NCI-H146 treated with DMSO at 0.1 percent for 48 hours (cell line): Measurements from ENCODE around the gene LHB.

ENCODE experiments used
- DNase-seq: peaks from one replicate; lab custom pipeline; 2025; ENCODE audit not compliant: unreplicated experiment; lab: John Stamatoyannopoulos, UW

The LHB gene

GRCh38 chr19:49014123-49014869 lies 2.6 kb downstream of the LHB start:
- no peak for DNase-seq

DNA sequence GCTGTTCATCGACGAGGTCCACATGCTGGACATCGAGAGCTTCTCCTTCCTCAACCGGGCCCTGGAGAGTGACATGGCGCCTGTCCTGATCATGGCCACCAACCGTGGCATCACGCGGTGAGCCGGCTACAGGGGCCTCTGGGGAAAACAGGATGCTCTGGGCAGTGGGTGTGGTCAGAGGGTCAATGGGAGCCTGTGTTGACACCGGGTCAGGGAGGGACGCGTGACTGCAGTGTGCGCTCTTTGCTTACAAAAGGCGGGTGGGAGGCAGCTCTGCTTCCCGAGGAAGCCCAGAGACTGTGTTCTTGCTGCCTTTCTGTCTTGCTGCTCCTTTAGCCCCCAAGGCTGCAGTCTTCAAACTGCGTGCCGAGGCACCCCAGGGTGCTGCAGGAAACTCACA lies 5.7 kb downstream of the LHB start:
- DNase-seq, result no peak

- DNase-seq, result no peak
Observed at GRCh38 chr19:49010453-49010852, 6.4 kb downstream of the LHB start.

- DNase-seq, result no peak
Observed at GRCh38 chr19:49009828-49010227, 7.1 kb downstream of the LHB start.

GRCh38 chr19:49006905-49007304 lies 10.0 kb downstream of the LHB start:
- DNase-seq, result no peak

GRCh38 chr19:49004964-49005614 lies 11.8 kb downstream of the LHB start:
- DNase-seq, result no peak

GRCh38 chr19:49004133-49004532 lies 12.8 kb downstream of the LHB start:
- no peak for DNase-seq

- DNase-seq, result no peak
Observed at GRCh38 chr19:48999481-49000325, 17.2 kb downstream of the LHB start.

- DNase-seq, result no peak
Observed at GRCh38 chr19:48997972-48998371, 18.9 kb downstream of the LHB start.

GRCh38 chr19:48994035-48994386 lies 22.9 kb downstream of the LHB start:
- DNase-seq, result no peak

DNA sequence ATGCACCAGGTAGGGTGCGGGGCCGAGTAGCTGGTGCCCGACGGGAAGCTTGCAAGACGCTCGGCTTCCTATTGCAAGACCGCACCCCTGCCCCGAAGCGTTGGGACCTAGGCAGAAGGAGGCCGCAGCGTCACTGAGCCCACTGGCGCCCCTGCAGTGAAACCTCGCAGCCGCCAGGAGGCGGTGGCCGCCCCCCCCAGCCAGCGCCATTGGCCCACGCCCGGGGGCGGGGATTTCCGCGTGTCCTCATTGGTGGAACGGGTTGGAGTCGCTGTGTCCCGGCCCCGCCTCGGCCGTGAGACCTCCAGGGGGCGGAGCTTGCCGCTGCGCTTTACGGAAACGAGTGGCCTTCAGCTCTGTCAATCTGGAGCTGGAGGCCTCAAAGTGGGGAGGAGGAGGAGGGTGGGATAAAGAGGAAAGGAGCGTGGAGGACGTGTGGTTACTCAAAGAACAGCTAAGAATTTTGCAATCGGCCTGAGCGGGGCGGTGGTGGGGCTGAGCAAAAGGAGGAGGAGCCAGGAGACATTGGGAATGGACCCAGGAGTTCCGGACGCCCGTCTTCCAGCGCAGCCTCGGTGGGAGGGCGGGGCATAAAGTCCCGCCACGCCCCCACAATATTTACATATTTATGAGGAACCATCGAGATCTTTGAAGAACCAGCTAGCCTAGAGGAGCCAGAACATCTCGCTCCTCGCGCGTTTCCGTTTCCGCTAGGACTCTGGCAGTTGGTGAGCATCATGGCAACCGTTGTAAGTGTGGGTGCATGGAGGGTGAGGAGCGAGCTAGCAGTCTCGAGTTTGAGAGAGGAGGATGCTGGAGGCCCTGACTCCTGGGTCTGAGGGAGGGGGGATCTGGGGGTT lies 23.5 kb downstream of the LHB start, which contains the start of the genes GYS1 and RUVBL2:
GYS1 (minus strand) TSS at position 135 of the 860 bp plus-strand sequence. CDS start 197 bp downstream, outside the sequence.
RUVBL2 (plus strand) TSS at position 713 of the 860 bp plus-strand sequence; CDS start at position 738, 25 bp downstream.
- DNase-seq, result peak; percentile 99

DNA sequence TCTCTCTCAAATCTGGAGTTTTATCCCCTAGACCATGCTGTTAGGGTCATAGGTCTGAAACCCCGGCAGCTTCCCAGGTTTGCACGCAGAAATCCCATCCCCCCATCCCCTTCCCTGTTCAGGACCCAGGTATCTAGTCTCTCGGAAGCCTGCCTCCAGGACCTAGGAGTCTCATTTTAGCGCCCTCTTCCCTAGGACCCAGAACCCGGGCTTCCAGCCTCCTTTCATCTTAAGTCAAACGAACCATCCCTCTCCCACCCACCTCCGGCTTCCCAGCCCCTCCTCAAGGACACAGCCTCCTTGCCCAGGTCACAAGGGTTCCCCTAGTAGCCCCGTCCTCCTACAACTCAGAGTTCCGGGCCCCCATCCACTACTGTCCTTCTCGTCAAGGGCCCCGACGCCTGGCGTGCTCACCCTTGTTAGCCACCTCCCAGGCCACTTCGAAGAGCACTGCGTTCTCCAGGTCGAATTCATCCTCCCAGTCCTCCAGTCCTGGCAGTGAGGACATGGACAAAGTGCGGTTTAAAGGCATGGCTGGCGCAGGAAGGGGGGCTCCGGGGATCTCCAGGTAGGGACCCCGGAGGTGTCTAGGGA lies 24.2 kb downstream of the LHB start:
- no peak for DNase-seq

GRCh38 chr19:48991873-48992580 lies 24.9 kb downstream of the LHB start:
- no peak for DNase-seq

GRCh38 chr19:48991011-48991609 lies 25.8 kb downstream of the LHB start:
- DNase-seq, result no peak

- no peak for DNase-seq
Observed at GRCh38 chr19:48990400-48990799, 26.5 kb downstream of the LHB start.

- no peak for DNase-seq
Observed at GRCh38 chr19:48989701-48990291, 27.1 kb downstream of the LHB start.

DNA sequence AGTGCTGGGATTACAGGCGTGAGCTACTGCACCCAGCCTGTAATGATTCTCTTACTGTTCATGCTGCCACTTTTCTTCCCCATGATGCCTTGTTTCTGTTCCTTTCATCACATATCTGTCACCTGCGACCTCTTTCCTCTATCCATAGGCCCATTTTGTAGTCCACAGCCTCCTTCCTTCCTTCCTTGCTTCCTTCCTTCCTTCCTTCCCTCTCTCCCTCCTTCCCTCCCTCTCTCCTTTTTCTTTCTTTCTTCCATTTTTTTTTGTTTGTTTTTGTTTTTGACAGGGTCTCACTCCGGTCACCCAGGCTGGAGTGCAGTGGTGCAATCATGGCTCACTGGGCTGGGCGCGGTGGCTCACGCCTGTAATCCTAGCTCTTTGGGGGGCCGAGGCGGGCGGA lies 28.0 kb downstream of the LHB start:
- DNase-seq, result no peak

DNA sequence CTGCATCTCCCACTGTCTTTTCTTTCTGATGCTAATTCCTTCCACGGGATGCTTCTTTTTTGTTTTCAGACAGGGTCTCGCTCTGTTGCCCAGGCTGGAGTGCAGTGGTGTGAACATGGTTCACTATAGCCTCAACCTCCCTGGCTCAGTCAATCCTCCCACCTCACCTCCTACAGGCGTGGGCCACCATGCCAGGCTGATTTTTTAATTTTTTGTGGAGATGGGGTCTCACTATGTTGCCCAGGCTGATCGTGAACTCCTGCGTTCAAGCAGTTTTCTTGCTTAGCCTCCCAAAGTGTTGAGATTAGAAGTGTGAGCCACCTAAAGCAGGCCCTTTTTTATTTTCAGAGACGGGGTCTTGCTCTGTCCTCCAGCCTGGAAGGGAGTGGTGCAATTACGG lies 28.6 kb downstream of the LHB start:
- no peak for DNase-seq

DNA sequence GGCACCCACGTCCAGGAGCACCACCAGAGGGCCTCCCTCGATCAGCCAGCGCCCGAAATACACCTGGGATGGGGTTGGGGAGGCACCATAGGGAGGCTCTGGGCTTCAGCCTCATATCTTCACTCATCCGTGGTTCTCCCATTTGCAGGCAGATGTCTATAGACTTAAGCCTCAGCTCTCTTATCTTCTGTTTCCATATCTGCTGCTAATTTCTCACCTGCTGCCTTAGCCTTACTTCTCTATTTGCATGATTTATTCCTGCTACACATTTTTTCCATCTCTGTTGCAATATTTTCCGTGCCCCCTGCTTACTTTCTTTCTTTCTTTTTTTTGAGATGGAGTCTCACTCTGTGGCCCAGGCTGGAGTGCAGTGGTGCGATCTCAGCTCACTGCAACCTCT lies 29.6 kb downstream of the LHB start:
- DNase-seq, result no peak
